B cell (primary cell): ENCODE measurements around the gene SDK2. TPM values are rescaled to one million over a fixed set of nuclear protein-coding genes. Genes with fewer than 3 reads are reported as not detected.

ENCODE experiments used
- ATAC-seq: fragments of 200-7000 bp; cut with Tn5 transposase; one replicate; pipeline ENCODE4 v1.10.0; 2021; ENCODE audit warnings: low read depth, mild to moderate bottlenecking, moderate number of reproducible peaks, moderate library complexity
- CTCF ChIA-PET: fragments of 350-600 bp; sonication (Branson Sonifier 250); formaldehyde crosslinking; loops from one replicate; lab custom pipeline; 2021; ENCODE audit warnings: antibody characterized with exemption, inconsistent platforms; lab: Charles Lee
- POLR2A ChIA-PET: fragments of 350-600 bp; sonication (Branson Sonifier 250); formaldehyde crosslinking; loops from one replicate; lab custom pipeline; 2021; ENCODE audit warnings: antibody characterized with exemption; lab: Charles Lee
- DNase-seq: peaks from one replicate; pipeline ENCODE4 v3.0.0; 2013
- H2AFZ ChIP-seq: 2 replicates; pipeline ENCODE4 v1.6.1; 2012; ENCODE audit warnings: mild to moderate bottlenecking, low read depth, low read length; ENCODE audit not compliant: insufficient read depth, poor library complexity, severe bottlenecking
- H3K27ac ChIP-seq, 2 donors: 1 replicate in 1 of 2; 2 replicates in 1 of 2; pipeline ENCODE4 v1.5.1; 2012 to 2013; ENCODE audit warnings: low read length in 2 of 2, mild to moderate bottlenecking in 2 of 2, moderate library complexity in 1 of 2
- H3K27me3 ChIP-seq, 4 experiments: fragments of 200-600 bp in 1 of 4; sonication (generic) in 1 of 4; replicated peaks in 1 of 4; 1 replicate in 2 of 4; 2 replicates in 2 of 4; pipeline versions ENCODE4 v1.6.1 to v1.7.0; 2013 to 2016; ENCODE audit warnings: low read length in 3 of 4, mild to moderate bottlenecking in 2 of 4, mixed read lengths in 1 of 4, moderate library complexity in 1 of 4; ENCODE audit not compliant: insufficient read depth in 4 of 4, control insufficient read depth in 3 of 4; ENCODE audit errors: control extremely low read depth in 1 of 4
- H3K36me3 ChIP-seq, 2 experiments: replicated peaks in 1 of 2; 1 replicate in 1 of 2; 2 replicates in 1 of 2; pipeline versions ENCODE4 v1.6.1 to v1.7.1; 2013; ENCODE audit warnings: low read length in 1 of 2; ENCODE audit not compliant: insufficient read depth in 2 of 2, control insufficient read depth in 1 of 2; ENCODE audit errors: control extremely low read depth in 1 of 2, extremely low read depth in 1 of 2
- H3K4me1 ChIP-seq, 2 donors: fragments of 200-600 bp in 1 of 2; sonication (generic) in 1 of 2; 1 replicate in 1 of 2; 2 replicates in 1 of 2; pipeline versions ENCODE4 v1.5.1 to v1.6.1; 2013 to 2017; ENCODE audit warnings: low read length in 2 of 2; ENCODE audit not compliant: control insufficient read depth in 2 of 2, insufficient read depth in 2 of 2
- H3K4me2 ChIP-seq: replicated peaks from 2 replicates; pipeline ENCODE3; 2012; ENCODE audit warnings: mild to moderate bottlenecking, low read depth, low read length; ENCODE audit not compliant: poor library complexity, severe bottlenecking
- H3K4me3 ChIP-seq, 5 experiments: fragments of 200-600 bp in 1 of 5; sonication (generic) in 1 of 5; 1 replicate in 3 of 5; 2 replicates in 2 of 5; pipeline versions ENCODE4 v1.5.1 to v1.7.0; 2011 to 2016; ENCODE audit warnings: low read length in 4 of 5, mild to moderate bottlenecking in 4 of 5, low read depth in 2 of 5, control low read depth in 1 of 5, moderate library complexity in 1 of 5; ENCODE audit not compliant: insufficient read depth in 1 of 5; ENCODE audit errors: control extremely low read depth in 1 of 5, extremely low read depth in 1 of 5
- H3K79me2 ChIP-seq: fragments of 200-600 bp; sonication (generic); one replicate; pipeline ENCODE4 v1.6.0; 2016; ENCODE audit warnings: low read length; ENCODE audit not compliant: control insufficient read depth, insufficient read depth
- H3K9ac ChIP-seq: fragments of 200-600 bp; sonication (generic); 2 replicates; pipeline ENCODE4 v1.6.1; 2017; ENCODE audit warnings: mild to moderate bottlenecking, low read length, moderate library complexity
- H3K9me3 ChIP-seq, 3 donors: one replicate each; pipeline versions ENCODE4 v1.6.1 to v1.7.1; 2013; ENCODE audit warnings: low read length in 2 of 3; ENCODE audit not compliant: control insufficient read depth in 2 of 3, insufficient read depth in 1 of 3; ENCODE audit errors: control extremely low read depth in 1 of 3
- H4K20me1 ChIP-seq: 2 replicates; pipeline ENCODE4 v1.6.0; 2012; ENCODE audit warnings: mild to moderate bottlenecking, low read length; ENCODE audit not compliant: insufficient read depth, control insufficient read depth, poor library complexity, severe bottlenecking
- H3K27ac Mint-ChIP-seq: one replicate; pipeline ENCODE4 v1.8.0; 2021; ENCODE audit warnings: mixed read lengths
- H3K27me3 Mint-ChIP-seq: one replicate; pipeline ENCODE4 v1.8.0; 2021; ENCODE audit warnings: mixed read lengths
- H3K4me1 Mint-ChIP-seq: one replicate; pipeline ENCODE4 v1.8.0; 2021; ENCODE audit warnings: mixed read lengths
- H3K4me3 Mint-ChIP-seq: one replicate; pipeline ENCODE4 v1.8.0; 2021; ENCODE audit warnings: mixed read lengths
- H3K9me3 Mint-ChIP-seq: one replicate; pipeline ENCODE4 v1.8.0; 2022; ENCODE audit warnings: mixed read lengths; ENCODE audit not compliant: insufficient read depth
- EZH2 ChIP-seq: IDR thresholded peaks from 2 replicates; pipeline ENCODE4 v1.6.1; 2012; ENCODE audit warnings: borderline replicate concordance, low read depth, mild to moderate bottlenecking, moderate library complexity, low read length; ENCODE audit not compliant: insufficient read depth, poor library complexity, severe bottlenecking
- WGBS: methylation state at CpG from one replicate; pipeline ENCODE4 v1.1.5; 2013; ENCODE audit warnings: missing lambda C conversion rate; ENCODE audit not compliant: insufficient coverage; 5-methylcytosine and 5-hydroxymethylcytosine counted together
- intact Hi-C: fragments of 100-400 bp; cut with micrococcal nuclease; formaldehyde crosslinking; loops from one replicate; pipeline ENCODE4 v1.10.0; 2022
- polyA plus RNA-seq: library from polyadenylated mRNA; depleted of rRNA; stranded (reverse); fragments of >200 nt; gene quantifications from 2 replicates; pipeline ENCODE4 v1.2.3, GENCODE V29; 2012
- total RNA-seq, 2 donors: library from RNA; stranded (reverse); fragments of 120-200 nt in 1 of 2; gene quantifications; 1 replicate in 1 of 2; 2 replicates in 1 of 2; pipeline versions ENCODE4 v1.2.3 to v1.2.4, GENCODE V29; 2013 to 2022
- TF ChIP-seq, protein P1 (sequence below): fragments of 200-600 bp; IDR thresholded peaks from one replicate; pipeline ENCODE4 v1.8.0; 2022; ENCODE audit warnings: antibody characterized with exemption, mild to moderate bottlenecking

Gene SDK2
- total and polyA plus RNA-seq, 2 donors (not counting 1 experiment from before 2014, with no cell fraction given) = 3.2 to 13.0 TPM

DNA sequence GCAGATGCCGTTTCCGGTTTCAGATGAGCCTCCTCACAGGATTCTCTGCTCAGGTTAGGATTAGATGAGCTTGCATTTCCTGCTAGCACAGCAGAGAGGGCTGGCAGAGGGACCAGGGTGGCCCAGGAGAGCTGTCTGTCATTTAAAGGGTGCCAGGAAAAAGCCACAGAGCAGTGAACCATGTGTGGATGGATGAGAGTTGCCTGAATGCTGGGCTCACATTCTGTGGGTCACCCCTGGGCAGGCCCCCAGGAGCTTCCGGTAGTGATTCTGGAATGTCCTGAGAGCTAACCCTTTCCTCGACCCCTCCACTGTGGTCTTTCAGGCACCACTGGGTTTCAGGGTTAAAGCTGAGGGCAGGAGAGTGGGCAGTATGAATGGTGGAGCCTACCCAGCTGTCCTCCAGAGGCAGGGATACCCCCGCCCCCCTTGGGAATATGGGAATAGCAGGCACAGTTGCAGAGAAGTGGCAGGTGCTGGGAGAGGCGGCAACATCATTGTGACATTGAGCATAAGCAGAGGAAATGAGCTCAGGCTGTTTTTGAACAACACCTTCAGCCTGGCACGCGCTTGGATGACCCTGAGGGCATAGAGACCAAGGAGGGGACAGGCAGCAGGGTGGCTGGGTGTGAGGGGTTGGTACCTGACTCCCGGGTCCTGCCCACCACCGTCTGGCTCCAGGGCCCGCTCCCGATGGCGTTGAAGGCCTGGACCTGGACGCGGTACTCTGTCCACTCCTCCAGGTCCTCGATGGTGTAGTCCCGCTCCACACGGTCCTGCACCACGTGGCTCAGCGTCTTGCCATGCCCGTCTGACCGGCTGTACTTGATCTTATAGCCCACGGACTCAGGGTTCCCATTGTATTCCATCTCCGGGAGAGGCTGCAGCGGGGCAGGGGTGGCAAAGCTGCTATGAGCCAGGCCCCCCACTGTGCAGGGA lies 249.5 kb downstream of the SDK2 start:
- Mint-ChIP-seq H3K27ac (no peak overlapping the region), H3K9me3 (no peaks in the 10 kb centered on the region), H3K4me3 (no peak overlapping the region), H3K4me1 (no peaks in the 10 kb centered on the region), H3K27me3 (no peaks in the 10 kb centered on the region)
- Histone ChIP-seq H3K79me2 (no peaks in the 10 kb centered on the region), H3K9me3 (no peaks in the 10 kb centered on the region), H2AFZ (no peak overlapping the region), H4K20me1 (no peaks in the 10 kb centered on the region), H3K36me3 (peaks cover 0 to 22% of the 10 kb centered on the region in 2 experiments), H3K4me1 (no peaks in the 10 kb centered on the region), H3K27ac (no peak overlapping the region), H3K4me3 (no peak overlapping the region), H3K4me2 (no peak overlapping the region), H3K9ac (no peak overlapping the region), H3K27me3 (no peaks in the 10 kb centered on the region)
- intact Hi-C loops = no loop called here
- WGBS = 94% methylated on average over 24 of the region's 25 CpGs
- TF ChIP-seq EZH2 = no peak
- TF ChIP-seq, protein P1, sequence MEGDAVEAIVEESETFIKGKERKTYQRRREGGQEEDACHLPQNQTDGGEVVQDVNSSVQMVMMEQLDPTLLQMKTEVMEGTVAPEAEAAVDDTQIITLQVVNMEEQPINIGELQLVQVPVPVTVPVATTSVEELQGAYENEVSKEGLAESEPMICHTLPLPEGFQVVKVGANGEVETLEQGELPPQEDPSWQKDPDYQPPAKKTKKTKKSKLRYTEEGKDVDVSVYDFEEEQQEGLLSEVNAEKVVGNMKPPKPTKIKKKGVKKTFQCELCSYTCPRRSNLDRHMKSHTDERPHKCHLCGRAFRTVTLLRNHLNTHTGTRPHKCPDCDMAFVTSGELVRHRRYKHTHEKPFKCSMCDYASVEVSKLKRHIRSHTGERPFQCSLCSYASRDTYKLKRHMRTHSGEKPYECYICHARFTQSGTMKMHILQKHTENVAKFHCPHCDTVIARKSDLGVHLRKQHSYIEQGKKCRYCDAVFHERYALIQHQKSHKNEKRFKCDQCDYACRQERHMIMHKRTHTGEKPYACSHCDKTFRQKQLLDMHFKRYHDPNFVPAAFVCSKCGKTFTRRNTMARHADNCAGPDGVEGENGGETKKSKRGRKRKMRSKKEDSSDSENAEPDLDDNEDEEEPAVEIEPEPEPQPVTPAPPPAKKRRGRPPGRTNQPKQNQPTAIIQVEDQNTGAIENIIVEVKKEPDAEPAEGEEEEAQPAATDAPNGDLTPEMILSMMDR = no peak
- ATAC-seq = no peak
- CTCF ChIA-PET = no interaction called here
- POLR2A ChIA-PET = no interaction called here
- DNase-seq = no peak

DNA sequence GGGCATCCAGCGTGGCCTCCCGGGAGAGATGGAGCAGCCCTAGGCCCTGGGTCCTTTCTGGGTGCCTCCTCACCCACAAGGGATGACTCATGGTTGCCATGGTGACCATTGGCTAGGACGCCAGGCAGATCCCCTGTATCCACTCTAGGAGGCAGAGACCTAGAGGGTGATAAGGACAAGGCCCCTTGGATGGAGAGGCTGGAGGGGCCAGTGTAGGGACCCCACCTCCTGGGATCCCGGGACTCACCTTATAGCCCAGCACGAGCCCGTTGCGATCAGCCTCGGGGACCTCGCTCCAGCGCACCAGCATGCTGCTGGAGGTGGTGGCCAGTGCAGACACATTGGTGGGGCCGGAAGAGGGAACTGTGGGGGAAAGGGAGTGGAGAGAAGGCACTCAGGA lies 250.3 kb downstream of the SDK2 start:
- WGBS = 95% methylated on average over 11 of the region's 11 CpGs
- Histone ChIP-seq H3K27ac (no peak overlapping the region), H3K4me3 (no peak overlapping the region), H3K9ac (no peak overlapping the region), H3K4me1 (no peaks in the 10 kb centered on the region), H3K9me3 (no peaks in the 10 kb centered on the region), H3K36me3 (peaks cover 0 to 20% of the 10 kb centered on the region in 2 experiments), H4K20me1 (no peaks in the 10 kb centered on the region), H3K27me3 (no peaks in the 10 kb centered on the region), H2AFZ (no peak overlapping the region), H3K4me2 (no peak overlapping the region), H3K79me2 (no peaks in the 10 kb centered on the region)
- TF ChIP-seq, protein P1 = no peak
- no peak for TF ChIP-seq EZH2
- ChIA-PET POLR2A (no interaction called here), CTCF (no interaction called here)
- DNase-seq = no peak
- Mint-ChIP-seq H3K4me1 (no peaks in the 10 kb centered on the region), H3K9me3 (no peaks in the 10 kb centered on the region), H3K27me3 (no peaks in the 10 kb centered on the region), H3K27ac (no peak overlapping the region), H3K4me3 (no peak overlapping the region)
- no peak for ATAC-seq
- intact Hi-C loops = no loop called here
